H1 (cell line): ENCODE results near the gene ASXL3. TPM values are rescaled to one million over a fixed set of nuclear protein-coding genes. Genes with fewer than 3 reads are reported as not detected.

Experiments used
- CEBPB ChIP-seq: IDR thresholded peaks from 2 replicates; pipeline ENCODE4 v1.6.1; 2012; ENCODE audit warnings: low read depth, low read length
- EGR1 ChIP-seq: IDR thresholded peaks from 2 replicates; pipeline ENCODE4 v1.6.1; 2011; ENCODE audit warnings: low read depth, low read length, borderline replicate concordance
- EP300 ChIP-seq, 2 experiments: IDR thresholded peaks; 1 replicate in 1 of 2; 2 replicates in 1 of 2; pipeline ENCODE4 v1.6.1; 2011 to 2012; ENCODE audit warnings: low read depth in 2 of 2, low read length in 2 of 2, mild to moderate bottlenecking in 2 of 2, borderline replicate concordance in 1 of 2, inconsistent platforms in 1 of 2, moderate library complexity in 1 of 2
- RXRA ChIP-seq: IDR thresholded peaks from 2 replicates; pipeline ENCODE4 v1.6.1; 2011; ENCODE audit warnings: low read depth, mild to moderate bottlenecking, low read length, moderate library complexity; ENCODE audit not compliant: insufficient read depth
- SIRT6 ChIP-seq: IDR thresholded peaks from one replicate; pipeline ENCODE4 v1.7.1; 2012; ENCODE audit warnings: low read length, inconsistent platforms
- YY1 ChIP-seq: IDR thresholded peaks from 2 replicates; pipeline ENCODE4 v1.6.1; 2011; ENCODE audit warnings: low read depth, mild to moderate bottlenecking, low read length
- polyA plus RNA-seq, 7 experiments: library from polyadenylated mRNA; depleted of rRNA in 3 of 7; stranded (reverse) in 5 of 7; unstranded in 2 of 7; fragments of >200 nt in 5 of 7; fragments of 200-250 nt in 2 of 7; gene quantifications; 1 replicate in 5 of 7; 2 replicates in 1 of 7; 4 replicates in 1 of 7; pipeline versions ENCODE4 v1.2.1 to v1.2.3, GENCODE V29; 2011 to 2013; ENCODE audit warnings: missing spikeins in 2 of 7, mixed read lengths in 2 of 7
- total RNA-seq: library from RNA; stranded (reverse); fragmentation: NEBNext Ultra II Directional; extraction: Animal tissue kit (Norgen Biotek cat#: 25700); gene quantifications from 2 replicates; pipeline ENCODE4 v1.2.1, GENCODE V29; 2021
- TF ChIP-seq, protein P1 (sequence below): IDR thresholded peaks from 2 replicates; pipeline ENCODE4 v1.6.1; 2012; ENCODE audit warnings: inconsistent platforms

Gene ASXL3
- total and polyA plus RNA-seq, 2 of the 8 experiments (the other 6 are each of a cell fraction or from before 2014, with no cell fraction given) = 0.08 to 1.3 TPM

GRCh38 chr18:33706391-33706790 is 128.4 kb downstream of the ASXL3 start (continued):
- TF ChIP-seq EP300 (IDR thresholded peaks at IDR 0.05; ENCODE audit: borderline replicate concordance in 1 of 2, low read depth in 2 of 2, low read length in 2 of 2) (no peak), EGR1 (no peak), RXRA (no peak), SIRT6 (no peak), YY1 (no peak), CEBPB (no peak)
- TF ChIP-seq, protein P1, sequence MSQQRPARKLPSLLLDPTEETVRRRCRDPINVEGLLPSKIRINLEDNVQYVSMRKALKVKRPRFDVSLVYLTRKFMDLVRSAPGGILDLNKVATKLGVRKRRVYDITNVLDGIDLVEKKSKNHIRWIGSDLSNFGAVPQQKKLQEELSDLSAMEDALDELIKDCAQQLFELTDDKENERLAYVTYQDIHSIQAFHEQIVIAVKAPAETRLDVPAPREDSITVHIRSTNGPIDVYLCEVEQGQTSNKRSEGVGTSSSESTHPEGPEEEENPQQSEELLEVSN = no peak
- TF ChIP-seq, all 59 proteins: peak for 0
